Dendritic cell treated with granulocyte-macrophage colony-stimulating factor and Interleukin-4, amounts not matched to agents 40 ng/mL and 50 ng/mL, for 4 days (primary cell): ENCODE results near the gene FYN.

Source experiments
- H3K27ac Mint-ChIP-seq: one replicate; pipeline ENCODE4 v1.8.0; 2022; ENCODE audit warnings: mild to moderate bottlenecking, mixed read lengths
- H3K27me3 Mint-ChIP-seq: one replicate; pipeline ENCODE4 v1.8.0; 2022; ENCODE audit warnings: mild to moderate bottlenecking, mixed read lengths
- H3K36me3 Mint-ChIP-seq: one replicate; pipeline ENCODE4 v1.8.0; 2022; ENCODE audit warnings: low read depth, mixed read lengths
- H3K4me1 Mint-ChIP-seq: one replicate; pipeline ENCODE4 v1.8.0; 2022; ENCODE audit warnings: low read depth, mixed read lengths
- H3K4me3 Mint-ChIP-seq: one replicate; pipeline ENCODE4 v1.8.0; 2022; ENCODE audit warnings: mild to moderate bottlenecking, moderate library complexity, mixed read lengths
- H3K9me3 Mint-ChIP-seq: one replicate; pipeline ENCODE4 v1.8.0; 2022; ENCODE audit warnings: mixed read lengths
- intact Hi-C: fragments of 100-400 bp; cut with micrococcal nuclease; formaldehyde crosslinking; loops from one replicate; pipeline ENCODE4 v1.15.0; 2022

The FYN gene

GRCh38 chr6:111743360-111743759, 129.9 kb downstream of the FYN start:
- Mint-ChIP-seq H3K27ac (no peak overlapping the region), H3K4me1 (peaks cover 20% of the 10 kb centered on the region), H3K9me3 (no peaks in the 10 kb centered on the region), H3K36me3 (peaks cover 6% of the 10 kb centered on the region), H3K4me3 (no peak overlapping the region), H3K27me3 (peaks cover 5% of the 10 kb centered on the region)
- intact Hi-C loops: no loop called here

- peaks cover 21% of the 10 kb centered on the region for H3K4me1 Mint-ChIP-seq
- H3K27ac Mint-ChIP-seq: no peak overlapping the region
- H3K36me3 Mint-ChIP-seq: peaks cover 6% of the 10 kb centered on the region
- H3K9me3 Mint-ChIP-seq: no peaks in the 10 kb centered on the region
- no peak overlapping the region for H3K4me3 Mint-ChIP-seq
- H3K27me3 Mint-ChIP-seq: peaks cover 5% of the 10 kb centered on the region
- intact Hi-C loops: no loop called here
Observed at GRCh38 chr6:111741177-111741952, 131.9 kb downstream of the FYN start.

GRCh38 chr6:111740506-111740905, 132.7 kb downstream of the FYN start:
- H3K27me3 Mint-ChIP-seq: peaks cover 5% of the 10 kb centered on the region
- intact Hi-C loops: no loop called here
- H3K9me3 Mint-ChIP-seq: no peaks in the 10 kb centered on the region
- H3K36me3 Mint-ChIP-seq: peaks cover 6% of the 10 kb centered on the region
- no peak overlapping the region for H3K27ac Mint-ChIP-seq
- H3K4me3 Mint-ChIP-seq: no peak overlapping the region
- peaks cover 21% of the 10 kb centered on the region for H3K4me1 Mint-ChIP-seq

- peaks cover 11% of the 10 kb centered on the region for H3K27me3 Mint-ChIP-seq
- no peak overlapping the region for H3K27ac Mint-ChIP-seq
- no peaks in the 10 kb centered on the region for H3K9me3 Mint-ChIP-seq
- intact Hi-C loops: no loop called here
- peaks cover 30% of the 10 kb centered on the region for H3K4me1 Mint-ChIP-seq
- H3K36me3 Mint-ChIP-seq: peaks cover 6% of the 10 kb centered on the region
- H3K4me3 Mint-ChIP-seq: no peak overlapping the region
Observed at GRCh38 chr6:111739257-111739696, 134.0 kb downstream of the FYN start.

GRCh38 chr6:111738631-111739030, 134.6 kb downstream of the FYN start:
- intact Hi-C loops: no loop called here
- Mint-ChIP-seq H3K9me3 (no peaks in the 10 kb centered on the region), H3K27ac (no peak overlapping the region), H3K4me3 (no peak overlapping the region), H3K4me1 (peaks cover 32% of the 10 kb centered on the region), H3K36me3 (peaks cover 6% of the 10 kb centered on the region), H3K27me3 (peaks cover 11% of the 10 kb centered on the region)

- H3K9me3 Mint-ChIP-seq: no peaks in the 10 kb centered on the region
- no peak overlapping the region for H3K27ac Mint-ChIP-seq
- peaks cover 11% of the 10 kb centered on the region for H3K27me3 Mint-ChIP-seq
- peaks cover 6% of the 10 kb centered on the region for H3K36me3 Mint-ChIP-seq
- intact Hi-C loops: no loop called here
- H3K4me1 Mint-ChIP-seq: peaks cover 35% of the 10 kb centered on the region
- H3K4me3 Mint-ChIP-seq: no peak overlapping the region
Observed at GRCh38 chr6:111738156-111738555, 135.1 kb downstream of the FYN start.

- intact Hi-C loops: no loop called here
- peaks cover 43% of the 10 kb centered on the region for H3K4me1 Mint-ChIP-seq
- peaks cover 6% of the 10 kb centered on the region for H3K36me3 Mint-ChIP-seq
- no peak overlapping the region for H3K4me3 Mint-ChIP-seq
- H3K9me3 Mint-ChIP-seq: no peaks in the 10 kb centered on the region
- no peak overlapping the region for H3K27ac Mint-ChIP-seq
- H3K27me3 Mint-ChIP-seq: peaks cover 11% of the 10 kb centered on the region
Observed at GRCh38 chr6:111737065-111737521, 136.2 kb downstream of the FYN start.

- Mint-ChIP-seq H3K9me3 (no peaks in the 10 kb centered on the region), H3K27me3 (peaks cover 11% of the 10 kb centered on the region), H3K36me3 (peaks cover 6% of the 10 kb centered on the region), H3K4me3 (no peak overlapping the region), H3K4me1 (peaks cover 52% of the 10 kb centered on the region), H3K27ac (no peak overlapping the region)
- intact Hi-C loops: no loop called here
Observed at GRCh38 chr6:111736005-111736608, 137.1 kb downstream of the FYN start.

- Mint-ChIP-seq H3K4me1 (peaks cover 55% of the 10 kb centered on the region), H3K36me3 (no peaks in the 10 kb centered on the region), H3K27me3 (peaks cover 7% of the 10 kb centered on the region), H3K27ac (no peak overlapping the region), H3K9me3 (no peaks in the 10 kb centered on the region), H3K4me3 (no peak overlapping the region)
- intact Hi-C loops: no loop called here
Observed at GRCh38 chr6:111734068-111735061, 138.9 kb downstream of the FYN start.

GRCh38 chr6:111732390-111732789, 140.9 kb downstream of the FYN start:
- H3K36me3 Mint-ChIP-seq: no peaks in the 10 kb centered on the region
- H3K9me3 Mint-ChIP-seq: no peaks in the 10 kb centered on the region
- H3K27me3 Mint-ChIP-seq: peaks cover 6% of the 10 kb centered on the region
- intact Hi-C loops: no loop called here
- H3K4me1 Mint-ChIP-seq: peaks cover 44% of the 10 kb centered on the region
- no peak overlapping the region for H3K27ac Mint-ChIP-seq
- H3K4me3 Mint-ChIP-seq: no peak overlapping the region

GRCh38 chr6:111731456-111732195, 141.6 kb downstream of the FYN start:
- H3K27ac Mint-ChIP-seq: no peak overlapping the region
- intact Hi-C loops: no loop called here
- no peaks in the 10 kb centered on the region for H3K36me3 Mint-ChIP-seq
- H3K4me1 Mint-ChIP-seq: peaks cover 44% of the 10 kb centered on the region
- H3K4me3 Mint-ChIP-seq: no peak overlapping the region
- peaks cover 6% of the 10 kb centered on the region for H3K27me3 Mint-ChIP-seq
- H3K9me3 Mint-ChIP-seq: no peaks in the 10 kb centered on the region

- H3K4me3 Mint-ChIP-seq: no peak overlapping the region
- H3K36me3 Mint-ChIP-seq: no peaks in the 10 kb centered on the region
- H3K27ac Mint-ChIP-seq: peak overlapping the region; percentile 12
- no peaks in the 10 kb centered on the region for H3K9me3 Mint-ChIP-seq
- H3K27me3 Mint-ChIP-seq: peaks cover 8% of the 10 kb centered on the region
- peaks cover 44% of the 10 kb centered on the region for H3K4me1 Mint-ChIP-seq
- intact Hi-C loops: no loop called here
Observed at GRCh38 chr6:111730864-111731263, 142.4 kb downstream of the FYN start.

- intact Hi-C loops: loop anchor here (10.0 kb wide), 1 partner anchor 147 kb away; the partner anchor contains the start of gene FYN
- Mint-ChIP-seq H3K4me3 (no peak overlapping the region), H3K9me3 (no peaks in the 10 kb centered on the region), H3K4me1 (peaks cover 48% of the 10 kb centered on the region), H3K36me3 (no peaks in the 10 kb centered on the region), H3K27me3 (peaks cover 6% of the 10 kb centered on the region), H3K27ac (no peak overlapping the region)
Observed at GRCh38 chr6:111727802-111728201, 145.4 kb downstream of the FYN start.
